Activated naive CD4-positive, alpha-beta T cell treated with anti-CD3 and anti-CD28 coated beads, Interleukin-2, amount 50 U/mL, for 16 hours (primary cell): ENCODE measurements around the gene PDCL3.

Source experiments
- DNase-seq: peaks from one replicate; pipeline ENCODE4 v3.0.0-alpha.2; 2020

Gene PDCL3

DNA sequence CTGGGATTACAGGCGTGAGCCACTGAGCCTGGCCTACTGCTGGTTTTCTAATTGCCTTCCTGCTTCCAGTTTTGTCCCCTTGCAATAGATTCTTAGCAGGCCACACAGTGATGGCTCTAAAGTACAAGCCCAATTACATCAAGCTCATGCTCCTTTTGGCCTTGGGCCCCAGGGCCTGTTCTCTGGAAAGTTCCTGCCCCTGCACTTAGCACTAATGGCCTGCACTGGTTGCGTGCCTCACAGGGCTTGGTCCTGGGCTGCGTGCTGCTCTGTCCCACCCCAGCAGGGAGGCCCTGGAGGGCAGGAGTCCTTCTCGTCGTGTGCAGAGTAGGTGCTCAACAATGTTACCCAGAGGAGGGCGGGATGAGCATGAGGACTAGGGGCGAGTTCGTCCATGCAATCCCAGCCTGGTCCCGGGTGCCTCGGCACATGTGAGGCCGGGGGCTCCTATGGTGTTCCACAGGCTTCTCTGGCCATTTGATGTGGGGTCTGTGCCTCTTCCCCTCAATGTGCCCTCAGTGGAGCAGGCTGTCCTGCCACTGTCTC, 51.7 kb downstream of the PDCL3 start:
- DNase-seq, result no peak

DNA sequence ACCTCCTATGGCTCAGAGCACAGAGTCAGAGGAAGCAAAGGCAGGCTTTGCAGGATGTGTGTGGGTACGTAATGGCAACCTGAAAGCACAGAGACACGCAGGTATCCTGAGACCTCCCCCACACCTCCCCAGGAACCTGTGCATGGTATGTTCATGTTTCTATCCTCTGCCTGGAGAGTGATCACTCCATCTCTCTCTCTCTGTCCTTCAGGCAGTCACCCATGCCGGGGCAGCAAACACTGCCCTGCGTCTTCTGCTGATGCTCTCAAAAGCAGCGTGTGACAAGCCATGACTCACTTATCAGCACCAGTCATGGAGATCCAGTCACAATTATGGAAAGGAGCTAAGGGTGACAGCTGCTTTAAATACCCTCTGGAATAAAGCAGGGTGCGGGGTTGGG, 52.7 kb downstream of the PDCL3 start:
- no peak for DNase-seq

DNA sequence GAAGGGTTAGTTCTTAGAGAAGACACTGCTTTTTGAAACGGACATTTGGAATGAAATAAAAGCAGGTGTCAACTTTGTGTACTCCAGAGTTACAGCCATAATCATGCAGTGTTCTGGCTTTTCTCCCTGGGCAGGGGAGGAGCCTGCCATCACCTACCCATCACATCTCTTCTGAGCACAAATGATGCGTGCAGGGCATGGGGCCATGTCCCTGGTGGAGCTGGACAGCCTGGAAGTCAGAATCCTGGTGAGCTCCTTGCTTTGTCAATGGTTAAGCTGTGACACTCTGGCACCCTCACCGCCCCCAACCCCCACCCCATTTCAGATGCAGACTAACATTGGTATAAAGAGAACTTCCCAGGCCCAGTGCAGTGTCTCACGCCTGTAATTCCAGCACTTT, 53.1 kb downstream of the PDCL3 start:
- DNase-seq, result no peak

DNA sequence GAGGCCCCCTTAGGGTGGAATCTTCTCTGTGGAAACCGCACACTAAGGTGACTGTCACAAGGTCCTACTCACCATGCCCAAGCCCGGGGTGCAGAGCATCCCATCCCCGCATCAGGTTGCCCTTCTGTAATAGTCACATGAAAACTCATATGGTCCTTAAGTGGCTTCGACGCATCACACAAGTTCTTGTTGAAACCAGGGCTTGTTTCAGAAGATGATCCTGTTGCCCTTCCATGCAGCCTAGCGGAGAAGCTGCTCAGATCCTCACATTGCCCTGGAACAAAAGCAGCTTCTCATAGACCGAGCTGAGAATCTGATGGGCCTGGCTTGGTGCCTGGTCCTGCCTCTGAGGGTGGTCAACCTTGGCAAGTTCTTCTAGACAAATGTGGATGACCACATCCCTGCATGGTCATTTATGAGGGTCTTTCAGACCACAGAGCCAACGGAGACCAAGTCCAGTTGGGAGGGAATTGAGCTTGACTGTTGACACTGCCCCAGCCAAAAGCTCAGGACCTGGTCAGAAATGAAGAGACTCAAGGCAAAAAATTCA, 54.1 kb downstream of the PDCL3 start:
- no peak for DNase-seq

DNA sequence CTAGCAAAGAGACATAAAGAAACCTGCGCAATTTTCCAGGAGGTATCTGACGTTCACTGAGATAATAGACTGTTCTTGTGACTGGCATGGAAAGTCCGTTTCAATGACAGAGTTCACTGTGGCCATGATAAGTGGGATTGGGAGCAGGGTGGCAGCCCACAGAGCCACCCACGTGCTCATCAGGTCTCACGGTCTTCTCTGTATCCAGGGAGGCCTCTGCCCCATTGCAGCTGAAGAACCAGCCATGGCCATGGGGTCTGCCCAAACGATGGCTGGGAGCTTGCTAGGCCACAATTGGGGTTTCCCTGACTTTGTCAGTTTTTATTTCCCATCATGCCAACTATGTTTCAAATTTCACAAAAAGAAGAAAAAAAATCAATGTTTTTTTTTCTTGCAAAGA, 57.2 kb downstream of the PDCL3 start:
- no peak for DNase-seq

DNA sequence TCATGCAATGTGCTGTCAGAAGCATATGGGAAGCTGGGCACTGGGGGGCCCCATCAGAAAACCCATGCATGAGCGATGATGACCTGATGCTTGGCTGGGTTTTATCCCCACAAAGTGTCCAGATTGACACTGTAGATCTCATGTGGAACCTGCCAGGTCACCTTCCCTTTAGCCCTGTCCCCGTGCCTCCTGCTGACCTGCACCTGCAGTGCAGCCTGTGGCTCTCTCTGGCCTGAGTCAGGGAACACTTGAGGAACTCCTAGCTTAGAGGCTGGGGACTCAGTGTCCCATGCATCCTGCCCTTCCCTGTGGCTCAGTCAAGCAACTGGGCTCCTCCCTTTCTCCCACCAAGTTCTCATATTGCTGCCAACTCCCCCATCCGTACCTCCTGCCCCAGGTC, 57.7 kb downstream of the PDCL3 start:
- no peak for DNase-seq

DNA sequence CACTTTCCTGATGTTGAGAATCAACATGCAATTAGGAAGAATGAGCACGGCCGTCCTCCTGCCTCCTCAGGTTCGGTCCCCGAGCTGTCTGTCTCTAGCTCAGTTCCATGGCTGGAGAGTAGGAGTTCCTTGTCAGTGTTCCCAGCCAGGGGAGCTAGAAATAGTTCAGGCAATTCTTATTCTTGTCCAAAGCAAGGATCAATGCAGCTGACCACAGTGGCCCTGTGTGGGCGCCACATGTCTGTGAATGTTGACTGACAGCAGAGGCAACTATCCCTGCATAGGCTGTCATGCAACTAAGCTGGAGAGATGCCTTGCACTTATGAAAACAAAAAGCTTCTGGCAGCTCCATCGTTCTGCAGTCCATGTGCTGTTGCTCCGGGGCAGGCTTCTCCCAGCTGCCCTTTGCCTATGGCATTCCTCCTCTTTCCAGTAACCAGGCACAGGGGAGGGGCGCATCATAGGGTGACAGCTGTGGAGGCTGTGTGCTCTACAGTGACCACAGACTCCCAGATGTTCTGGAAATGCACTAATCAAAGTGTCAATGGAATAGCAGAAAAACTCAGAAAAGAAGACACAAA, 58.7 kb downstream of the PDCL3 start:
- no peak for DNase-seq

DNA sequence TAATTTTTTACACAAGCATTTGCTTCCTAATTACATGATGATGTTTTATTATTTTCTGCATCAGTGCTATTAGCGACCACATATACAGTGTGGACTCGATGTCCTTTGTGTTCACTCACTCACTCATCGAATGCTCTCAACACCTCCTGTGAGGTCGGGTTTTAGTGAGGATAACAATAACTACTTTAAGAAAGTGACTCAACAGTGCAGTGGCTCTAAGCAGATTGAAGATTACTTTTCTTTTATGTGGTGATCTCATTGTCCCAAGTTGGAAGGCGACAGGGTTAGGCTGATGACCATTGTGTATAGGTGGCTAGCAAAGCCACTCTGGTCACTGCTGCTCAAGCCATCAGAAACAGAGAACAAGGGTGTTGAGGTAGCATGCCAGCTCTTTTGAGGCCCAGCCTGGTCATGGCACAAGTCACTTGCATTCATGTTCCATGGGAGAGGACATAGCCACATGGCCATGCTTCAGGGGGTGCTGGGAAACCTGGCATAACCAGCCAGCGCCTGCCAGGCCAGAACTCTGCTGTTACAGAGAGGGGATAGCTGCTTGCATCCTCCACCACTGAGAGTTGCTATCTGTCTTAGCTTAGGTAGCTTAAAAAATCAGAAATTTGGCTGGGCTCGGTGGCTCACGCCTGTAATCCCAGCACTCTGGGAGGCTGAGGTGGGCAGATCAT, 60.4 kb downstream of the PDCL3 start:
- DNase-seq, result no peak

DNA sequence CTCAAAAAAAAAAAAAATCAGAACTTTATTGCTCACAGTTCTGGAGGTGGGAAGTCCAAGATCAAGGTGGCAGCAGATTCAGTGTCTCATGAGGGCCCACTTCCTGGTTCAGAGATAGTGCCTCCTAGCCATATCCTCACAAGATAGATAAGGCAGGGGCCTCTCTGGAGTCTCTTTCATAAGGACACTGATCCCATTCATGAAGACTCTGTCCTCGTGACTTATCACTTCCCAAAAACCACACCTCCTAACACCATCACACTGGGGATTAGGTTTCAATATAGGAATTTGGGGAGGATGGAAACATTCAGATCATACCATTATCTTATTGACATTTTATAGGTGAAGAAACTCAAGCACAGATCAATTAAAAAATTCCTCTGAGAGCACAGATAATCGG, 61.1 kb downstream of the PDCL3 start:
- DNase-seq, result no peak

DNA sequence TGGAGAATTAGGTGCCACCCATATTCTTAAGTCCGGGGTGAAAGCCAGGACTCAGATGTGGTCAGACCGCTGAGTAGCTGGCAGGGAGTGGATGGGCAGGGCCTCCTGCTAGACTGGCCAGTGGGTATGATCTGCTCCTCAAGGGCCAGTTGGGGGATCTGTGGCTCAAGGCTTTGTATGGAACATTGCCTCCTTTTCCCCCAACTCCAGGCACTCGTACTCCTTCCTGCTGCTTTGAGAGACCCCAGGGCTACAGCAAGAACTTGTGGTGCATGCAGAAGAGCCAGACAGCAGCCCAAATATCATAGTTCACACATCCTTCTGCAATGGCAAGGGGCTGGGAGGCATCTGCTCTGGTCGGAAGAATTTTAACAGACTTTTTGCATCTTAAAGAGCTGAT, 61.7 kb downstream of the PDCL3 start:
- DNase-seq, result no peak

DNA sequence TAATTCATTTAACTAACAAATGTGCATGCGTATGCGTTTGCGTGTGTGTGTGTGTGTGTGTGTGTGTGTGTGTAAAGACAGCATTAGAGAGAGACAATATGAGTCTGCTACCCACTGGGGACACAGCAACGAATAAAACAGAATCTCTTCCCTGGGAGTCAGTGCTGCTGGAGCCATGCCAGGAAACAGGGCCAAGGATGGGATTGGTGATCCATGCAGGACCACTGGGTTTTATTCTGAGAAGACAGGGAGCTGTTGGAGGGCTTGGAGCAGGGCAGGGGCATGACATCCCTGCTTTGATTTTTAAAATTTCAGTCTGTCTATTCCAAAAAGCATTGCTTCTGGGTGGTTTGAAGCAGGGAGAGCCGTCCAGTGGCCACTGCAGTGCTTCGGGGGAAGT, 62.9 kb downstream of the PDCL3 start:
- DNase-seq, result no peak
